ENCODE data around the gene GBE1. TPM values are rescaled to one million over a fixed set of nuclear protein-coding genes. Genes with fewer than 3 reads are reported as not detected.

GBE1 gene
- total and polyA plus RNA-seq, 9 of the 15 experiments (the other 6 are each of a cell fraction or from before 2014, with no cell fraction given), result 7.9 to 25.6 (median 13.1) TPM

GRCh38 chr3:81740731-81741130, 20.7 kb downstream of the GBE1 start:
- intact Hi-C loops (cut with micrococcal nuclease) (no loop called here), in situ Hi-C loops (cut with MboI) (no loop called here)
- ATAC-seq (no peak), DNase-seq (ENCODE audit: extremely low read depth in 1 of 4, low spot score in 3 of 4) (no peak), FAIRE-seq (no peak)
- Histone ChIP-seq H3K4me2 (ENCODE audit: insufficient read depth, low read length) (no peak overlapping the region), H3K9me3 (replicated peaks; ENCODE audit: control insufficient read depth, insufficient read depth, low read depth, low read length) (no peaks in the 10 kb centered on the region), H3K4me1 (replicated peaks in 1 of 2; ENCODE audit: control insufficient read depth in 2 of 2, insufficient read depth in 2 of 2, low read length in 2 of 2) (peaks cover 0 to 22% of the 10 kb centered on the region in 2 experiments; a peak in 3 of 5 replicates), H3K9ac (ENCODE audit: insufficient read depth in 1 of 2, low read depth in 2 of 2, low read length in 2 of 2) (no peak overlapping the region), H3K79me2 (ENCODE audit: control insufficient read depth, insufficient read depth, low read length) (0 out of 3 replicates have a peak, but pooled peaks cover 10% of the 10 kb centered on the region), H3K27me3 (ENCODE audit: control insufficient read depth in 2 of 2, insufficient read depth in 2 of 2, low read length in 2 of 2) (no peaks in the 10 kb centered on the region), H4K20me1 (replicated peaks; ENCODE audit: control insufficient read depth, insufficient read depth, low read length) (no peaks in the 10 kb centered on the region), H3K36me3 (ENCODE audit: control insufficient read depth, insufficient read depth, low read length) (no peaks in the 10 kb centered on the region), H3K27ac (ENCODE audit: extremely low read depth, low read depth, low read length) (no peak overlapping the region), H3K9me1 (ENCODE audit: control insufficient read depth, insufficient read depth, low read length) (no peaks in the 10 kb centered on the region), H2AFZ (ENCODE audit: low read depth, low read length) (no peak overlapping the region), H3K4me3 (no peak overlapping the region)
- CTCF ChIA-PET (ENCODE audit: low intra/inter-chr PET ratio), result no interaction called here
- TF ChIP-seq TEAD1 (CRISPR knock-in tag; IDR thresholded peaks at IDR 0.05), result no peak
- no peak for TF ChIP-seq ZBTB1 (CRISPR knock-in tag; IDR thresholded peaks at IDR 0.05; ENCODE audit: borderline replicate concordance, low read depth)
- TF ChIP-seq SREBF1 (IDR thresholded peaks at IDR 0.05; ENCODE audit: borderline replicate concordance, low read depth, low read length), result no peak
- TF ChIP-seq L3MBTL2 (IDR thresholded peaks at IDR 0.05), result no peak
- TF ChIP-seq PHB (CRISPR knock-in tag; IDR thresholded peaks at IDR 0.05), result no peak
- TF ChIP-seq CXXC5 (CRISPR knock-in tag; IDR thresholded peaks at IDR 0.05), result no peak
- TF ChIP-seq BACH1 (tag; IDR thresholded peaks at IDR 0.05), result no peak
- no peak for TF ChIP-seq ZSCAN29 (IDR thresholded peaks at IDR 0.05)
- no peak for TF ChIP-seq ZFP30 (CRISPR knock-in tag; IDR thresholded peaks at IDR 0.05; ENCODE audit: borderline replicate concordance)
- TF ChIP-seq NR2C1 (IDR thresholded peaks at IDR 0.05), result no peak
- TF ChIP-seq NR2C1 (tag; IDR thresholded peaks at IDR 0.05), result no peak
- TF ChIP-seq PCBP1 (IDR thresholded peaks at IDR 0.05; ENCODE audit: low read depth, low read length, poor library complexity, severe bottlenecking), result no peak
- TF ChIP-seq RFX1 (IDR thresholded peaks at IDR 0.05), result no peak
- no TSS peak for BruUV-seq (replicated peaks)
- 78% methylated on average over 1 of the region's 1 CpG for WGBS (ENCODE audit: insufficient coverage, low coverage, missing lambda C conversion rate)
- POLR2A ChIA-PET, result no interaction called here
